ENCODE measurements around the gene CORO7. TPM values are rescaled to one million over a fixed set of nuclear protein-coding genes. Genes with fewer than 3 reads are reported as not detected.
A peak's percentile ranks its signal among the peaks of the same experiment; 100 is the strongest.

The CORO7 gene
- total RNA-seq, 2 experiments from 2014 or later: 142 to 246 TPM

GRCh38 chr16:4332623-4333307 lies 83.6 kb downstream of the CORO7 start:
- DNase-seq (no peak), ATAC-seq (no peak)
- Mint-ChIP-seq H3K4me1 (peaks cover 3% of the 10 kb centered on the region), H3K27me3 (peaks cover 6% of the 10 kb centered on the region), H3K9me3 (ENCODE audit: low read depth) (no peaks in the 10 kb centered on the region), H3K4me3 (no peak overlapping the region), H3K36me3 (no peaks in the 10 kb centered on the region), H3K27ac (no peak overlapping the region)
- CTCF ChIA-PET: interaction anchor here (1.2 to 7.5 kb wide), 5 partner anchors 26 to 350 kb away, joined by 3 to 101 read pairs (median 6); no protein-coding TSS in a partner anchor

GRCh38 chr16:4332083-4332482 lies 84.3 kb downstream of the CORO7 start:
- Mint-ChIP-seq H3K27ac (no peak overlapping the region), H3K4me1 (peaks cover 3% of the 10 kb centered on the region), H3K9me3 (ENCODE audit: low read depth) (no peaks in the 10 kb centered on the region), H3K4me3 (no peak overlapping the region), H3K27me3 (peaks cover 6% of the 10 kb centered on the region), H3K36me3 (no peaks in the 10 kb centered on the region)
- CTCF ChIA-PET: interaction anchor here (1.2 to 7.5 kb wide), 7 partner anchors 7 to 349 kb away, joined by 3 to 101 read pairs (median 5); no protein-coding TSS in a partner anchor
- no peak for DNase-seq
- ATAC-seq: no peak

- Mint-ChIP-seq H3K4me3 (no peak overlapping the region), H3K9me3 (ENCODE audit: low read depth) (no peaks in the 10 kb centered on the region), H3K27me3 (peaks cover 10% of the 10 kb centered on the region), H3K4me1 (peaks cover 3% of the 10 kb centered on the region), H3K36me3 (no peaks in the 10 kb centered on the region), H3K27ac (no peak overlapping the region)
- ATAC-seq (peak; percentile 82), DNase-seq (peak; percentile 82)
- CTCF ChIA-PET: interaction anchor here (0.7 to 7.5 kb wide), 18 partner anchors 9 to 348 kb away, joined by 3 to 101 read pairs (median 4); partner anchors contain the start of gene TFAP4
Observed at GRCh38 chr16:4330277-4330874, 86.0 kb downstream of the CORO7 start.

GRCh38 chr16:4328782-4329775 lies 87.3 kb downstream of the CORO7 start:
- CTCF ChIA-PET: interaction anchor here (0.9 to 7.5 kb wide), 25 partner anchors 8 to 346 kb away, joined by 3 to 101 read pairs (median 5); partner anchors contain the start of gene TFAP4
- no peaks in the 10 kb centered on the region for H3K9me3 Mint-ChIP-seq (ENCODE audit: low read depth)
- H3K27me3 Mint-ChIP-seq: peaks cover 10% of the 10 kb centered on the region
- peaks cover 3% of the 10 kb centered on the region for H3K4me1 Mint-ChIP-seq
- DNase-seq (no peak), ATAC-seq (no peak)
- no peak overlapping the region for H3K4me3 Mint-ChIP-seq
- H3K27ac Mint-ChIP-seq: no peak overlapping the region
- H3K36me3 Mint-ChIP-seq: no peaks in the 10 kb centered on the region

- ATAC-seq (peak; percentile 72), DNase-seq (peak; percentile 65)
- Mint-ChIP-seq H3K27ac (no peak overlapping the region), H3K4me3 (no peak overlapping the region), H3K4me1 (peaks cover 3% of the 10 kb centered on the region), H3K36me3 (no peaks in the 10 kb centered on the region), H3K9me3 (ENCODE audit: low read depth) (no peaks in the 10 kb centered on the region), H3K27me3 (peaks cover 10% of the 10 kb centered on the region)
- CTCF ChIA-PET: interaction anchor here (0.7 to 7.5 kb wide), 20 partner anchors 9 to 345 kb away, joined by 3 to 101 read pairs (median 6); partner anchors contain the start of gene TFAP4
Observed at GRCh38 chr16:4328046-4328781, 88.2 kb downstream of the CORO7 start.

GRCh38 chr16:4327386-4328045 lies 88.9 kb downstream of the CORO7 start:
- Mint-ChIP-seq H3K27me3 (peaks cover 10% of the 10 kb centered on the region), H3K27ac (no peak overlapping the region), H3K4me1 (peaks cover 3% of the 10 kb centered on the region), H3K9me3 (ENCODE audit: low read depth) (no peaks in the 10 kb centered on the region), H3K4me3 (no peak overlapping the region), H3K36me3 (no peaks in the 10 kb centered on the region)
- DNase-seq: no peak
- CTCF ChIA-PET: interaction anchor here (0.9 to 7.5 kb wide), 21 partner anchors 8 to 344 kb away, joined by 3 to 101 read pairs (median 5); partner anchors contain the start of genes GLIS2 and TFAP4
- ATAC-seq: no peak

- Mint-ChIP-seq H3K4me1 (peaks cover 3% of the 10 kb centered on the region), H3K27me3 (peaks cover 10% of the 10 kb centered on the region), H3K4me3 (no peak overlapping the region), H3K27ac (no peak overlapping the region), H3K9me3 (ENCODE audit: low read depth) (no peaks in the 10 kb centered on the region), H3K36me3 (no peaks in the 10 kb centered on the region)
- ATAC-seq: no peak
- CTCF ChIA-PET: interaction anchor here (0.7 to 7.5 kb wide), 8 partner anchors 13 to 71 kb away, joined by 3 to 101 read pairs (median 5); partner anchors contain the start of gene TFAP4
- DNase-seq: no peak
Observed at GRCh38 chr16:4325253-4325758, 91.1 kb downstream of the CORO7 start.

GRCh38 chr16:4324492-4325252 lies 91.7 kb downstream of the CORO7 start:
- no peak overlapping the region for H3K27ac Mint-ChIP-seq
- H3K27me3 Mint-ChIP-seq: peaks cover 10% of the 10 kb centered on the region
- no peaks in the 10 kb centered on the region for H3K36me3 Mint-ChIP-seq
- CTCF ChIA-PET: interaction anchor here (0.9 kb wide), 1 partner anchor 36 kb away, joined by 3 read pairs; no protein-coding TSS in a partner anchor
- peaks cover 7% of the 10 kb centered on the region for H3K4me1 Mint-ChIP-seq
- H3K9me3 Mint-ChIP-seq (ENCODE audit: low read depth): no peaks in the 10 kb centered on the region
- H3K4me3 Mint-ChIP-seq: no peak overlapping the region
- no peak for DNase-seq
- ATAC-seq: no peak

GRCh38 chr16:4323845-4324488 lies 92.4 kb downstream of the CORO7 start:
- DNase-seq: no peak
- no peaks in the 10 kb centered on the region for H3K9me3 Mint-ChIP-seq (ENCODE audit: low read depth)
- H3K36me3 Mint-ChIP-seq: no peaks in the 10 kb centered on the region
- peaks cover 12% of the 10 kb centered on the region for H3K4me1 Mint-ChIP-seq
- H3K27ac Mint-ChIP-seq: no peak overlapping the region
- H3K27me3 Mint-ChIP-seq: peaks cover 9% of the 10 kb centered on the region
- ATAC-seq: no peak
- H3K4me3 Mint-ChIP-seq: no peak overlapping the region
- CTCF ChIA-PET: no interaction called here

- H3K36me3 Mint-ChIP-seq: no peaks in the 10 kb centered on the region
- H3K4me3 Mint-ChIP-seq: no peak overlapping the region
- DNase-seq (no peak), ATAC-seq (no peak)
- H3K27ac Mint-ChIP-seq: no peak overlapping the region
- peaks cover 4% of the 10 kb centered on the region for H3K27me3 Mint-ChIP-seq
- no peaks in the 10 kb centered on the region for H3K9me3 Mint-ChIP-seq (ENCODE audit: low read depth)
- H3K4me1 Mint-ChIP-seq: peaks cover 15% of the 10 kb centered on the region
- CTCF ChIA-PET: no interaction called here
Observed at GRCh38 chr16:4323071-4323844, 93.1 kb downstream of the CORO7 start.

Data from activated CD8-positive, alpha-beta memory T cell treated with anti-CD3 and anti-CD28 coated beads, Interleukin-2, amount 10 ng/mL, durations not matched to agents 7 days and 5 days (primary cell).